Measurements from ENCODE around the gene TRIM49B. TPM values are rescaled to one million over a fixed set of nuclear protein-coding genes. Genes with fewer than 3 reads are reported as not detected.

Gene TRIM49B
- total RNA-seq: not detected in 2 replicates

GRCh38 chr11:49028523-49028922 lies at the start of gene TRIM49B:
Gene TRIM49B, plus strand, starts transcription at chr11:49028823. Its CDS starts 2,777 bp downstream, at chr11:49031600.

GRCh38 chr11:48983785-48984184 lies 44.8 kb upstream of the TRIM49B start, which contains the start of gene TRIM51G:
Gene TRIM51G, minus strand, starts transcription at chr11:48983885. Its CDS starts 2,190 bp downstream, at chr11:48981695.

GRCh38 chr11:49059012-49059411 lies 30.4 kb downstream of the TRIM49B start, which contains the start of gene TRIM64C:
Gene TRIM64C, minus strand, starts transcription at chr11:49059112. Its CDS starts 0 bp downstream, at chr11:49059112.

Small RNA genes lying within 50 kb of the gene (small RNA-seq; reads per million reads assigned to genes)
- gene AC084851.1: not detected

Other genes starting within 250 kb of the TRIM49B start
- not detected in 2 replicates for gene TRIM51G, start 44.9 kb upstream of the TRIM49B start, total RNA-seq
- gene TRIM64C, start 30.3 kb downstream of the TRIM49B start, total RNA-seq: not detected in 2 replicates
- 0.33 TPM in 1 of 2 replicates, not detected in the other for gene FOLH1, start 179.8 kb downstream of the TRIM49B start, total RNA-seq

Measured in vein endothelial cell (primary cell).